SK-N-MC (cell line): Measurements from ENCODE around the gene CDK13.

Source experiments
- EZH2 ChIP-seq: fragments of 200-600 bp; sonication (generic); IDR thresholded peaks from one replicate; pipeline ENCODE4 v1.6.1; 2017; ENCODE audit warnings: antibody characterized with exemption
- POLR2AphosphoS5 ChIP-seq: IDR thresholded peaks from 2 replicates; pipeline ENCODE4 v1.6.1; 2012; ENCODE audit warnings: mild to moderate bottlenecking, low read depth, low read length, borderline replicate concordance

DNA sequence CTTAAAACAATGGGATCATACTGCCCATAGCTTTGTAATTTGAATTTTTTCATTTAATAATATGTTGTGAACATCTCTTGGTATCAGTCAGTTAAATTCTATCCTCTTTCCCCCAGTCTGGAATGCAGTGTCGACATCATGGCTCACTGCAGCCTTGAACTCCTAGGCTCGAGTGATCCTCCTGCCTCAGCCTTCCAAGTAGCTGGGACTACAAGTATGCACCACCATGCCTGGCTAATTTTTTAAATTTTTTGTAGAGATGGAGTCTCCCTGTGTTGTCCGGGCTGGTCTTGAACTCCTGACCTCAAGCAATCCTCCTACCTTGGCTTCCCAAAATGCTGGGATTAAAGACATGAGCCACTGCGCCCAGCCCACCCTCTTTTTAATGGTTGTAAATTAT, 149.8 kb downstream of the CDK13 start:
- TF ChIP-seq EZH2 (no peak), POLR2AphosphoS5 (no peak)
